ENCODE measurements around the gene GAK.

- TF ChIP-seq POLR2AphosphoS5 (IDR thresholded peaks at IDR 0.05) (peak in 2 of 3 donors; percentile 57), CTCF (IDR thresholded peaks at IDR 0.05 in 8 of 11, conservative IDR thresholded peaks at IDR 0.05 in 3 of 11) (peak in 4 of 11 experiments; percentile 12 to 35 (median 26))
Observed at GRCh38 chr4:888029-888428, 44.1 kb downstream of the GAK start.

All from spleen (tissue), 7 donors.